Vagina (tissue), 2 donors: ENCODE data around the gene NIPAL4.

Source experiments
- CTCF ChIP-seq, 3 experiments: fragments of 450-650 bp in 2 of 3; fragments of 200-600 bp in 1 of 3; sonication (generic) in 1 of 3; IDR thresholded peaks; one replicate each; pipeline ENCODE4 v1.5.1; 2017 to 2019; ENCODE audit warnings: antibody characterized with exemption in 3 of 3, mild to moderate bottlenecking in 2 of 3, moderate library complexity in 2 of 3
- POLR2AphosphoS5 ChIP-seq, 2 donors: sonication (generic); formaldehyde crosslinking; IDR thresholded peaks; one replicate each; pipeline ENCODE4 v1.9.0; 2017; ENCODE audit warnings: antibody characterized with exemption in 2 of 2, mild to moderate bottlenecking in 2 of 2, low read depth in 1 of 2; ENCODE audit not compliant: insufficient read depth in 1 of 2

GRCh38 chr5:157457391-157457790 is 2.6 kb upstream of the NIPAL4 start:
- TF ChIP-seq CTCF (IDR thresholded peaks at IDR 0.05) (no peak), POLR2AphosphoS5 (IDR thresholded peaks at IDR 0.05; ENCODE audit: insufficient read depth in 1 of 2, low read depth in 1 of 2) (no peak)
